Stromal cell of bone marrow (primary cell): ENCODE data around the gene TOMM7.
"Not testable (repeated sequence)": the region's sequence is repeated elsewhere in the genome, so short reads cannot be mapped to it uniquely, and the experiment has no call there.

Source experiments
- DNase-seq: peaks from one replicate; pipeline ENCODE4 v3.0.0-alpha.2; 2012; ENCODE audit warnings: low read depth

The TOMM7 gene

GRCh38 chr7:22783421-22783820, 39.2 kb downstream of the TOMM7 start:
- no peak for DNase-seq

GRCh38 chr7:22782616-22783232, 39.9 kb downstream of the TOMM7 start:
- no peak for DNase-seq

- DNase-seq, result no peak
Observed at GRCh38 chr7:22781230-22781711, 41.4 kb downstream of the TOMM7 start.

GRCh38 chr7:22779730-22780323, 42.8 kb downstream of the TOMM7 start:
- DNase-seq, result not testable (repeated sequence)

- no peak for DNase-seq
Observed at GRCh38 chr7:22776964-22777363, 45.7 kb downstream of the TOMM7 start.

- DNase-seq, result no peak
Observed at GRCh38 chr7:22772885-22773284, 49.8 kb downstream of the TOMM7 start.

GRCh38 chr7:22771872-22772228, 50.8 kb downstream of the TOMM7 start:
- DNase-seq, result no peak

GRCh38 chr7:22771194-22771871, 51.3 kb downstream of the TOMM7 start:
- no peak for DNase-seq

GRCh38 chr7:22765609-22766008, 57.0 kb downstream of the TOMM7 start:
- no peak for DNase-seq
